K562 (cell line): Measurements from ENCODE around the gene YPEL5. TPM values are rescaled to one million over a fixed set of nuclear protein-coding genes. Genes with fewer than 3 reads are reported as not detected.

Source experiments
- ELF2 ChIP-seq: fragments of 250-450 bp; sonication (Bioruptor Pico); IDR thresholded peaks from 2 replicates; pipeline ENCODE4 v1.5.0; 2021; ENCODE audit warnings: mild to moderate bottlenecking
- GABPB1 ChIP-seq: sonication (generic); formaldehyde crosslinking; IDR thresholded peaks from 2 replicates; pipeline ENCODE4 v1.8.0; 2022; ENCODE audit warnings: mild to moderate bottlenecking, missing genetic modification reagents
- JUNB ChIP-seq: fragments of 450-650 bp; formaldehyde crosslinking; conservative IDR thresholded peaks from 2 replicates; pipeline ENCODE4 v1.4.0; 2020; ENCODE audit warnings: mild to moderate bottlenecking
- LCOR ChIP-seq: sonication (generic); formaldehyde crosslinking; IDR thresholded peaks from 2 replicates; pipeline ENCODE4 v1.8.0; 2022; ENCODE audit warnings: mild to moderate bottlenecking, missing genetic modification reagents
- PHF20 ChIP-seq: fragments of 450-650 bp; IDR thresholded peaks from 2 replicates; pipeline ENCODE4 v1.6.1; 2018; ENCODE audit not compliant: partially characterized antibody
- PHTF2 ChIP-seq: fragments of 250-450 bp; sonication (Bioruptor Pico); IDR thresholded peaks from 2 replicates; pipeline ENCODE4 v1.5.0; 2021; ENCODE audit warnings: mild to moderate bottlenecking
- SNRNP70 ChIP-seq: fragments of 200-400 bp; formaldehyde crosslinking; optimal IDR thresholded peaks from 2 replicates; pipeline ENCODE3; 2017; ENCODE audit warnings: low read depth, low read length
- ZEB2 ChIP-seq: fragments of 450-650 bp; IDR thresholded peaks from 2 replicates; pipeline ENCODE4 v1.6.1; 2016
- ZNF212 ChIP-seq: fragments of 450-650 bp; formaldehyde crosslinking; IDR thresholded peaks from 2 replicates; pipeline ENCODE4 v1.4.0; 2020; ENCODE audit warnings: mild to moderate bottlenecking
- ZNF445 ChIP-seq: fragments of 250-450 bp; sonication (Bioruptor Pico); IDR thresholded peaks from 2 replicates; pipeline ENCODE4 v1.4.0; 2020; ENCODE audit warnings: low read depth, mild to moderate bottlenecking, moderate library complexity
- polyA plus RNA-seq, 8 experiments: library from polyadenylated mRNA; depleted of rRNA in 4 of 8; stranded (reverse) in 5 of 8; unstranded in 3 of 8; fragments of >200 nt; fragmentation: Nextera tagmentation in 2 of 8; fragmentation: Illumina TruSeq in 1 of 8; extraction: Ambion mirVana in 2 of 8; extraction: Trizol in 1 of 8; gene quantifications; 2 replicates each; pipeline versions ENCODE4 v1.2.1 to v1.2.3, GENCODE V29; 2011 to 2014; ENCODE audit warnings: inconsistent platforms in 1 of 8, missing spikeins in 1 of 8
- total RNA-seq, 7 experiments: library from RNA; depleted of rRNA in 6 of 7; stranded (reverse); fragments of >200 nt in 6 of 7; fragmentation: Illumina TruSeq in 2 of 7; extraction: Trizol in 2 of 7; gene quantifications; 2 replicates each; pipeline versions ENCODE4 v1.2.1 to v1.2.3, GENCODE V29; 2011 to 2021; ENCODE audit warnings: low replicate concordance in 1 of 7
- TF ChIP-seq, protein P1 (sequence below): fragments of 200-800 bp; sonication (Bioruptor generic); IDR thresholded peaks from 2 replicates; pipeline ENCODE4 v1.6.1; 2016; ENCODE audit warnings: missing genetic modification characterization, missing compliant biosample characterization
- TF ChIP-seq, protein P2 (sequence below): sonication (generic); formaldehyde crosslinking; IDR thresholded peaks from 2 replicates; pipeline ENCODE4 v1.8.0; 2022; ENCODE audit warnings: missing genetic modification reagents, mild to moderate bottlenecking, borderline replicate concordance
- TF ChIP-seq, protein P3 (sequence below): fragments of 450-650 bp; IDR thresholded peaks from 2 replicates; pipeline ENCODE4 v1.6.1; 2016; ENCODE audit warnings: borderline replicate concordance
- TF ChIP-seq, protein P4 (sequence below): fragments of 250-450 bp; sonication (Bioruptor Pico); IDR thresholded peaks from 2 replicates; pipeline ENCODE4 v1.9.0; 2021; ENCODE audit warnings: mild to moderate bottlenecking

YPEL5 gene
- total and polyA plus RNA-seq, 9 of the 15 experiments (the other 6 are each of a cell fraction or from before 2014, with no cell fraction given), result 5.4 to 34.4 (median 12.3) TPM

DNA sequence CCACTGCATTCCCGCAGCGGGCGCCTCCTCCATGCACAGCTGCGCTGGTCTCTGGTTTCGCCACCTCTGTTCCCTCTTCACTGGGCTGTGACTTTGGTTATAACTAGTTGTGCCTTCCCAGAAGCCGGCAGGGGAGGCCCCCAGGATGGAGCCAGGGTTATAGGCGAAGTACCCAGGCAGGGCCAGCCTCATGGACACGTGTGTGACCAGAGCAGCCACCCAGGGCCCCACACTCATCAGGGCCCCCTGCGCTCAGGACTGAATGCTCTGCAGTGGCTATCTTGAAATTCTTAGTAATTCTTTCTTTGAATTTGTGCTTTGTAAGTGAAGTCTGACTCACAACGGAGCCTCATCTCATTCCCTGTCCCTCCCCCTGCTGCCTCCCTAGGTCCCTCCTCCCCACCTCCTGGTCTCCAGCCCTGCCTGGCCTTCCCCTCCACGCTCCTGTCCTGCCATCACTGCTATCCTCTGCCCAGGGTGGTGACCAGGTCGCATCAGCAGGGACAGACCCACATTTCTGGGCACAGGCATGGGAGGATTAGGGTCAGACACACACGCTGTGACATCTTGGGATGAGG is 46.4 kb downstream of the YPEL5 start (continued):
- TF ChIP-seq, protein P1, sequence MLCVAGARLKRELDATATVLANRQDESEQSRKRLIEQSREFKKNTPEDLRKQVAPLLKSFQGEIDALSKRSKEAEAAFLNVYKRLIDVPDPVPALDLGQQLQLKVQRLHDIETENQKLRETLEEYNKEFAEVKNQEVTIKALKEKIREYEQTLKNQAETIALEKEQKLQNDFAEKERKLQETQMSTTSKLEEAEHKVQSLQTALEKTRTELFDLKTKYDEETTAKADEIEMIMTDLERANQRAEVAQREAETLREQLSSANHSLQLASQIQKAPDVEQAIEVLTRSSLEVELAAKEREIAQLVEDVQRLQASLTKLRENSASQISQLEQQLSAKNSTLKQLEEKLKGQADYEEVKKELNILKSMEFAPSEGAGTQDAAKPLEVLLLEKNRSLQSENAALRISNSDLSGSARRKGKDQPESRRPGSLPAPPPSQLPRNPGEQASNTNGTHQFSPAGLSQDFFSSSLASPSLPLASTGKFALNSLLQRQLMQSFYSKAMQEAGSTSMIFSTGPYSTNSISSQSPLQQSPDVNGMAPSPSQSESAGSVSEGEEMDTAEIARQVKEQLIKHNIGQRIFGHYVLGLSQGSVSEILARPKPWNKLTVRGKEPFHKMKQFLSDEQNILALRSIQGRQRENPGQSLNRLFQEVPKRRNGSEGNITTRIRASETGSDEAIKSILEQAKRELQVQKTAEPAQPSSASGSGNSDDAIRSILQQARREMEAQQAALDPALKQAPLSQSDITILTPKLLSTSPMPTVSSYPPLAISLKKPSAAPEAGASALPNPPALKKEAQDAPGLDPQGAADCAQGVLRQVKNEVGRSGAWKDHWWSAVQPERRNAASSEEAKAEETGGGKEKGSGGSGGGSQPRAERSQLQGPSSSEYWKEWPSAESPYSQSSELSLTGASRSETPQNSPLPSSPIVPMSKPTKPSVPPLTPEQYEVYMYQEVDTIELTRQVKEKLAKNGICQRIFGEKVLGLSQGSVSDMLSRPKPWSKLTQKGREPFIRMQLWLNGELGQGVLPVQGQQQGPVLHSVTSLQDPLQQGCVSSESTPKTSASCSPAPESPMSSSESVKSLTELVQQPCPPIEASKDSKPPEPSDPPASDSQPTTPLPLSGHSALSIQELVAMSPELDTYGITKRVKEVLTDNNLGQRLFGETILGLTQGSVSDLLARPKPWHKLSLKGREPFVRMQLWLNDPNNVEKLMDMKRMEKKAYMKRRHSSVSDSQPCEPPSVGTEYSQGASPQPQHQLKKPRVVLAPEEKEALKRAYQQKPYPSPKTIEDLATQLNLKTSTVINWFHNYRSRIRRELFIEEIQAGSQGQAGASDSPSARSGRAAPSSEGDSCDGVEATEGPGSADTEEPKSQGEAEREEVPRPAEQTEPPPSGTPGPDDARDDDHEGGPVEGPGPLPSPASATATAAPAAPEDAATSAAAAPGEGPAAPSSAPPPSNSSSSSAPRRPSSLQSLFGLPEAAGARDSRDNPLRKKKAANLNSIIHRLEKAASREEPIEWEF (CRISPR knock-in tag), result no peak
- TF ChIP-seq, protein P2, sequence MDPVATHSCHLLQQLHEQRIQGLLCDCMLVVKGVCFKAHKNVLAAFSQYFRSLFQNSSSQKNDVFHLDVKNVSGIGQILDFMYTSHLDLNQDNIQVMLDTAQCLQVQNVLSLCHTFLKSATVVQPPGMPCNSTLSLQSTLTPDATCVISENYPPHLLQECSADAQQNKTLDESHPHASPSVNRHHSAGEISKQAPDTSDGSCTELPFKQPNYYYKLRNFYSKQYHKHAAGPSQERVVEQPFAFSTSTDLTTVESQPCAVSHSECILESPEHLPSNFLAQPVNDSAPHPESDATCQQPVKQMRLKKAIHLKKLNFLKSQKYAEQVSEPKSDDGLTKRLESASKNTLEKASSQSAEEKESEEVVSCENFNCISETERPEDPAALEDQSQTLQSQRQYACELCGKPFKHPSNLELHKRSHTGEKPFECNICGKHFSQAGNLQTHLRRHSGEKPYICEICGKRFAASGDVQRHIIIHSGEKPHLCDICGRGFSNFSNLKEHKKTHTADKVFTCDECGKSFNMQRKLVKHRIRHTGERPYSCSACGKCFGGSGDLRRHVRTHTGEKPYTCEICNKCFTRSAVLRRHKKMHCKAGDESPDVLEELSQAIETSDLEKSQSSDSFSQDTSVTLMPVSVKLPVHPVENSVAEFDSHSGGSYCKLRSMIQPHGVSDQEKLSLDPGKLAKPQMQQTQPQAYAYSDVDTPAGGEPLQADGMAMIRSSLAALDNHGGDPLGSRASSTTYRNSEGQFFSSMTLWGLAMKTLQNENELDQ (CRISPR knock-in tag), result no peak
- no peak for TF ChIP-seq ZNF212 (CRISPR knock-in tag)
- TF ChIP-seq, protein P3, sequence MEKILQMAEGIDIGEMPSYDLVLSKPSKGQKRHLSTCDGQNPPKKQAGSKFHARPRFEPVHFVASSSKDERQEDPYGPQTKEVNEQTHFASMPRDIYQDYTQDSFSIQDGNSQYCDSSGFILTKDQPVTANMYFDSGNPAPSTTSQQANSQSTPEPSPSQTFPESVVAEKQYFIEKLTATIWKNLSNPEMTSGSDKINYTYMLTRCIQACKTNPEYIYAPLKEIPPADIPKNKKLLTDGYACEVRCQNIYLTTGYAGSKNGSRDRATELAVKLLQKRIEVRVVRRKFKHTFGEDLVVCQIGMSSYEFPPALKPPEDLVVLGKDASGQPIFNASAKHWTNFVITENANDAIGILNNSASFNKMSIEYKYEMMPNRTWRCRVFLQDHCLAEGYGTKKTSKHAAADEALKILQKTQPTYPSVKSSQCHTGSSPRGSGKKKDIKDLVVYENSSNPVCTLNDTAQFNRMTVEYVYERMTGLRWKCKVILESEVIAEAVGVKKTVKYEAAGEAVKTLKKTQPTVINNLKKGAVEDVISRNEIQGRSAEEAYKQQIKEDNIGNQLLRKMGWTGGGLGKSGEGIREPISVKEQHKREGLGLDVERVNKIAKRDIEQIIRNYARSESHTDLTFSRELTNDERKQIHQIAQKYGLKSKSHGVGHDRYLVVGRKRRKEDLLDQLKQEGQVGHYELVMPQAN, result no peak
- TF ChIP-seq GABPB1 (CRISPR knock-in tag), result no peak
- no peak for TF ChIP-seq ZNF445 (CRISPR knock-in tag)
- no peak for TF ChIP-seq ZEB2
- no peak for TF ChIP-seq PHTF2 (CRISPR knock-in tag)
- no peak for TF ChIP-seq ELF2 (CRISPR knock-in tag)
- no peak for TF ChIP-seq JUNB
- no peak for TF ChIP-seq PHF20
- TF ChIP-seq SNRNP70, result no peak
- TF ChIP-seq LCOR, result no peak
- TF ChIP-seq, protein P4, sequence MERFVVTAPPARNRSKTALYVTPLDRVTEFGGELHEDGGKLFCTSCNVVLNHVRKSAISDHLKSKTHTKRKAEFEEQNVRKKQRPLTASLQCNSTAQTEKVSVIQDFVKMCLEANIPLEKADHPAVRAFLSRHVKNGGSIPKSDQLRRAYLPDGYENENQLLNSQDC (CRISPR knock-in tag), result no peak
